SK-N-SH (cell line): ENCODE data around the gene OR2H2.

Experiments
- CTCF ChIP-seq: fragments of 200-600 bp; sonication (generic); IDR thresholded peaks from 2 replicates; pipeline ENCODE4 v1.6.1; 2017; ENCODE audit warnings: antibody characterized with exemption, mild to moderate bottlenecking, moderate library complexity
- EP300 ChIP-seq, 2 experiments: IDR thresholded peaks; 2 replicates each; pipeline versions ENCODE4 v1.4.0 to v1.6.1; 2012; ENCODE audit warnings: borderline replicate concordance in 1 of 2, low read depth in 1 of 2, low read length in 1 of 2
- EZH2phosphoT487 ChIP-seq: fragments of 200-600 bp; sonication (generic); IDR thresholded peaks from 2 replicates; pipeline ENCODE4 v1.6.1; 2017; ENCODE audit warnings: low read depth, mixed run types, mild to moderate bottlenecking, antibody characterized with exemption, moderate library complexity, borderline replicate concordance
- GABPA ChIP-seq: IDR thresholded peaks from 2 replicates; pipeline ENCODE4 v1.4.0; 2012; ENCODE audit warnings: low read depth, mild to moderate bottlenecking
- NRF1 ChIP-seq: IDR thresholded peaks from 2 replicates; pipeline ENCODE4 v1.6.1; 2012; ENCODE audit warnings: low read depth, mild to moderate bottlenecking, low read length
- RAD21 ChIP-seq: IDR thresholded peaks from 2 replicates; pipeline ENCODE4 v1.6.1; 2012; ENCODE audit warnings: mild to moderate bottlenecking, low read length
- RFX5 ChIP-seq: IDR thresholded peaks from 2 replicates; pipeline ENCODE4 v1.6.1; 2012; ENCODE audit warnings: mild to moderate bottlenecking, improper control_type of control experiment, low read length
- TEAD4 ChIP-seq: IDR thresholded peaks from 2 replicates; pipeline ENCODE4 v1.4.0; 2012; ENCODE audit warnings: mild to moderate bottlenecking, borderline replicate concordance; ENCODE audit not compliant: insufficient read depth
- USF2 ChIP-seq: fragments of 150-350 bp; IDR thresholded peaks from 2 replicates; pipeline ENCODE4 v1.6.1; 2017; ENCODE audit warnings: antibody characterized with exemption, low read length, low read depth, borderline replicate concordance

- no peak for TF ChIP-seq CTCF
- TF ChIP-seq USF2, result no peak
- no peak for TF ChIP-seq TEAD4
- TF ChIP-seq NRF1, result no peak
- no peak for TF ChIP-seq EZH2phosphoT487
- TF ChIP-seq RFX5, result no peak
- no peak for TF ChIP-seq RAD21
- no peak for TF ChIP-seq EP300 (IDR thresholded peaks at IDR 0.05; ENCODE audit: borderline replicate concordance in 1 of 2, low read depth in 1 of 2, low read length in 1 of 2)
- no peak for TF ChIP-seq GABPA
Observed at GRCh38 chr6:29608131-29608530, 23.2 kb downstream of the OR2H2 start.
